ENCODE results near the gene EMX2. TPM values are rescaled to one million over a fixed set of nuclear protein-coding genes. Genes with fewer than 3 reads are reported as not detected.

The EMX2 gene
- total and polyA plus RNA-seq, 2 experiments from 2014 or later = not detected

DNA sequence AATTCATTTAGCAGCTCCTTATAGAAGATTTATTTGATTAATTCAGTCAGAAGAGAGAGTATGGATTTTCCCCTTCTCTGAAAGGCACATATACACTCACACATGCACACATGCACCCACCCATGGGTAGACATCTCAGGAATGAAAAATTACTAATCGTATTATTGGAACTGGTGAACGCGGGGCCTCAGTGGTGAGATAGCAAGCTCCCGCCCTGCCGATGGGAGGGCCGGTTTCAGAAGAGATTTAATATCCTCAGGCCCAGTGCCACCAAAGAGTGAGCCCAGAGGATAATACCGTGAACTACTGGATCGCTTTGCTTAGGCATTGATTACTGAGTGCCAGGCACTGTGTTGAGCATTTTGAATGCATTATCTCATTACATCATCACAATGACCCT lies 38.0 kb upstream of the EMX2 start:
- Mint-ChIP-seq H3K27ac (no peak overlapping the region), H3K36me3 (ENCODE audit: low read depth) (no peaks in the 10 kb centered on the region), H3K4me3 (no peak overlapping the region), H3K27me3 (ENCODE audit: insufficient read depth, low read depth, poor library complexity) (peaks cover 2% of the 10 kb centered on the region), H3K4me1 (peaks cover 7% of the 10 kb centered on the region), H3K9me3 (no peaks in the 10 kb centered on the region)
- H3K4me1 ChIP-seq (ENCODE audit: insufficient read depth) = no peaks in the 10 kb centered on the region
- ATAC-seq (no peak), DNase-seq (ENCODE audit: low spot score) (no peak)
- no peak overlapping the region for H3K4me2 ChIP-seq
- TF ChIP-seq, protein P1, sequence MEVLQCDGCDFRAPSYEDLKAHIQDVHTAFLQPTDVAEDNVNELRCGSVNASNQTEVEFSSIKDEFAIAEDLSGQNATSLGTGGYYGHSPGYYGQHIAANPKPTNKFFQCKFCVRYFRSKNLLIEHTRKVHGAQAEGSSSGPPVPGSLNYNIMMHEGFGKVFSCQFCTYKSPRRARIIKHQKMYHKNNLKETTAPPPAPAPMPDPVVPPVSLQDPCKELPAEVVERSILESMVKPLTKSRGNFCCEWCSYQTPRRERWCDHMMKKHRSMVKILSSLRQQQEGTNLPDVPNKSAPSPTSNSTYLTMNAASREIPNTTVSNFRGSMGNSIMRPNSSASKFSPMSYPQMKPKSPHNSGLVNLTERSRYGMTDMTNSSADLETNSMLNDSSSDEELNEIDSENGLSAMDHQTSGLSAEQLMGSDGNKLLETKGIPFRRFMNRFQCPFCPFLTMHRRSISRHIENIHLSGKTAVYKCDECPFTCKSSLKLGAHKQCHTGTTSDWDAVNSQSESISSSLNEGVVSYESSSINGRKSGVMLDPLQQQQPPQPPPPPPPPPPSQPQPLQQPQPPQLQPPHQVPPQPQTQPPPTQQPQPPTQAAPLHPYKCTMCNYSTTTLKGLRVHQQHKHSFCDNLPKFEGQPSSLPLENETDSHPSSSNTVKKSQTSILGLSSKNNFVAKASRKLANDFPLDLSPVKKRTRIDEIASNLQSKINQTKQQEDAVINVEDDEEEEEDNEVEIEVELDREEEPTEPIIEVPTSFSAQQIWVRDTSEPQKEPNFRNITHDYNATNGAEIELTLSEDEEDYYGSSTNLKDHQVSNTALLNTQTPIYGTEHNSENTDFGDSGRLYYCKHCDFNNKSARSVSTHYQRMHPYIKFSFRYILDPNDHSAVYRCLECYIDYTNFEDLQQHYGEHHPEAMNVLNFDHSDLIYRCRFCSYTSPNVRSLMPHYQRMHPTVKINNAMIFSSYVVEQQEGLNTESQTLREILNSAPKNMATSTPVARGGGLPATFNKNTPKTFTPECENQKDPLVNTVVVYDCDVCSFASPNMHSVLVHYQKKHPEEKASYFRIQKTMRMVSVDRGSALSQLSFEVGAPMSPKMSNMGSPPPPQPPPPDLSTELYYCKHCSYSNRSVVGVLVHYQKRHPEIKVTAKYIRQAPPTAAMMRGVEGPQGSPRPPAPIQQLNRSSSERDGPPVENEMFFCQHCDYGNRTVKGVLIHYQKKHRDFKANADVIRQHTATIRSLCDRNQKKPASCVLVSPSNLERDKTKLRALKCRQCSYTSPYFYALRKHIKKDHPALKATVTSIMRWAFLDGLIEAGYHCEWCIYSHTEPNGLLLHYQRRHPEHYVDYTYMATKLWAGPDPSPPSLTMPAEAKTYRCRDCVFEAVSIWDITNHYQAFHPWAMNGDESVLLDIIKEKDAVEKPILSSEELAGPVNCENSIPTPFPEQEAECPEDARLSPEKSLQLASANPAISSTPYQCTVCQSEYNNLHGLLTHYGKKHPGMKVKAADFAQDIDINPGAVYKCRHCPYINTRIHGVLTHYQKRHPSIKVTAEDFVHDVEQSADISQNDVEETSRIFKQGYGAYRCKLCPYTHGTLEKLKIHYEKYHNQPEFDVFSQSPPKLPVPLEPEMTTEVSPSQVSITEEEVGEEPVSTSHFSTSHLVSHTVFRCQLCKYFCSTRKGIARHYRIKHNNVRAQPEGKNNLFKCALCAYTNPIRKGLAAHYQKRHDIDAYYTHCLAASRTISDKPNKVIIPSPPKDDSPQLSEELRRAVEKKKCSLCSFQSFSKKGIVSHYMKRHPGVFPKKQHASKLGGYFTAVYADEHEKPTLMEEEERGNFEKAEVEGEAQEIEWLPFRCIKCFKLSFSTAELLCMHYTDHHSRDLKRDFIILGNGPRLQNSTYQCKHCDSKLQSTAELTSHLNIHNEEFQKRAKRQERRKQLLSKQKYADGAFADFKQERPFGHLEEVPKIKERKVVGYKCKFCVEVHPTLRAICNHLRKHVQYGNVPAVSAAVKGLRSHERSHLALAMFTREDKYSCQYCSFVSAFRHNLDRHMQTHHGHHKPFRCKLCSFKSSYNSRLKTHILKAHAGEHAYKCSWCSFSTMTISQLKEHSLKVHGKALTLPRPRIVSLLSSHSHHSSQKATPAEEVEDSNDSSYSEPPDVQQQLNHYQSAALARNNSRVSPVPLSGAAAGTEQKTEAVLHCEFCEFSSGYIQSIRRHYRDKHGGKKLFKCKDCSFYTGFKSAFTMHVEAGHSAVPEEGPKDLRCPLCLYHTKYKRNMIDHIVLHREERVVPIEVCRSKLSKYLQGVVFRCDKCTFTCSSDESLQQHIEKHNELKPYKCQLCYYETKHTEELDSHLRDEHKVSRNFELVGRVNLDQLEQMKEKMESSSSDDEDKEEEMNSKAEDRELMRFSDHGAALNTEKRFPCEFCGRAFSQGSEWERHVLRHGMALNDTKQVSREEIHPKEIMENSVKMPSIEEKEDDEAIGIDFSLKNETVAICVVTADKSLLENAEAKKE (CRISPR knock-in tag; IDR thresholded peaks at IDR 0.05) = no peak
- TF ChIP-seq POLR2AphosphoS5 (IDR thresholded peaks at IDR 0.05; ENCODE audit: low read depth) (no peak), ZNF114 (CRISPR knock-in tag; IDR thresholded peaks at IDR 0.05) (no peak), STAT1 (IDR thresholded peaks at IDR 0.05; ENCODE audit: unreplicated experiment) (no peak), CREB1 (CRISPR knock-in tag; IDR thresholded peaks at IDR 0.05; ENCODE audit: low read depth) (no peak), NANOG (IDR thresholded peaks at IDR 0.05; ENCODE audit: borderline replicate concordance) (no peak), EZH2 (IDR thresholded peaks at IDR 0.05; ENCODE audit: low read depth, unreplicated experiment) (no peak), JUNB (IDR thresholded peaks at IDR 0.05; ENCODE audit: unreplicated experiment) (no peak), ZNF331 (CRISPR knock-in tag; IDR thresholded peaks at IDR 0.05; ENCODE audit: low read depth) (no peak)
- TF ChIP-seq, protein P2, sequence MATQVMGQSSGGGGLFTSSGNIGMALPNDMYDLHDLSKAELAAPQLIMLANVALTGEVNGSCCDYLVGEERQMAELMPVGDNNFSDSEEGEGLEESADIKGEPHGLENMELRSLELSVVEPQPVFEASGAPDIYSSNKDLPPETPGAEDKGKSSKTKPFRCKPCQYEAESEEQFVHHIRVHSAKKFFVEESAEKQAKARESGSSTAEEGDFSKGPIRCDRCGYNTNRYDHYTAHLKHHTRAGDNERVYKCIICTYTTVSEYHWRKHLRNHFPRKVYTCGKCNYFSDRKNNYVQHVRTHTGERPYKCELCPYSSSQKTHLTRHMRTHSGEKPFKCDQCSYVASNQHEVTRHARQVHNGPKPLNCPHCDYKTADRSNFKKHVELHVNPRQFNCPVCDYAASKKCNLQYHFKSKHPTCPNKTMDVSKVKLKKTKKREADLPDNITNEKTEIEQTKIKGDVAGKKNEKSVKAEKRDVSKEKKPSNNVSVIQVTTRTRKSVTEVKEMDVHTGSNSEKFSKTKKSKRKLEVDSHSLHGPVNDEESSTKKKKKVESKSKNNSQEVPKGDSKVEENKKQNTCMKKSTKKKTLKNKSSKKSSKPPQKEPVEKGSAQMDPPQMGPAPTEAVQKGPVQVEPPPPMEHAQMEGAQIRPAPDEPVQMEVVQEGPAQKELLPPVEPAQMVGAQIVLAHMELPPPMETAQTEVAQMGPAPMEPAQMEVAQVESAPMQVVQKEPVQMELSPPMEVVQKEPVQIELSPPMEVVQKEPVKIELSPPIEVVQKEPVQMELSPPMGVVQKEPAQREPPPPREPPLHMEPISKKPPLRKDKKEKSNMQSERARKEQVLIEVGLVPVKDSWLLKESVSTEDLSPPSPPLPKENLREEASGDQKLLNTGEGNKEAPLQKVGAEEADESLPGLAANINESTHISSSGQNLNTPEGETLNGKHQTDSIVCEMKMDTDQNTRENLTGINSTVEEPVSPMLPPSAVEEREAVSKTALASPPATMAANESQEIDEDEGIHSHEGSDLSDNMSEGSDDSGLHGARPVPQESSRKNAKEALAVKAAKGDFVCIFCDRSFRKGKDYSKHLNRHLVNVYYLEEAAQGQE (IDR thresholded peaks at IDR 0.05; ENCODE audit: unreplicated experiment) = no peak
- TF ChIP-seq, protein P3, sequence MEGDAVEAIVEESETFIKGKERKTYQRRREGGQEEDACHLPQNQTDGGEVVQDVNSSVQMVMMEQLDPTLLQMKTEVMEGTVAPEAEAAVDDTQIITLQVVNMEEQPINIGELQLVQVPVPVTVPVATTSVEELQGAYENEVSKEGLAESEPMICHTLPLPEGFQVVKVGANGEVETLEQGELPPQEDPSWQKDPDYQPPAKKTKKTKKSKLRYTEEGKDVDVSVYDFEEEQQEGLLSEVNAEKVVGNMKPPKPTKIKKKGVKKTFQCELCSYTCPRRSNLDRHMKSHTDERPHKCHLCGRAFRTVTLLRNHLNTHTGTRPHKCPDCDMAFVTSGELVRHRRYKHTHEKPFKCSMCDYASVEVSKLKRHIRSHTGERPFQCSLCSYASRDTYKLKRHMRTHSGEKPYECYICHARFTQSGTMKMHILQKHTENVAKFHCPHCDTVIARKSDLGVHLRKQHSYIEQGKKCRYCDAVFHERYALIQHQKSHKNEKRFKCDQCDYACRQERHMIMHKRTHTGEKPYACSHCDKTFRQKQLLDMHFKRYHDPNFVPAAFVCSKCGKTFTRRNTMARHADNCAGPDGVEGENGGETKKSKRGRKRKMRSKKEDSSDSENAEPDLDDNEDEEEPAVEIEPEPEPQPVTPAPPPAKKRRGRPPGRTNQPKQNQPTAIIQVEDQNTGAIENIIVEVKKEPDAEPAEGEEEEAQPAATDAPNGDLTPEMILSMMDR (conservative IDR thresholded peaks at IDR 0.05; ENCODE audit: low read depth in 2 of 2) = no peak
- TF ChIP-seq, protein P4, sequence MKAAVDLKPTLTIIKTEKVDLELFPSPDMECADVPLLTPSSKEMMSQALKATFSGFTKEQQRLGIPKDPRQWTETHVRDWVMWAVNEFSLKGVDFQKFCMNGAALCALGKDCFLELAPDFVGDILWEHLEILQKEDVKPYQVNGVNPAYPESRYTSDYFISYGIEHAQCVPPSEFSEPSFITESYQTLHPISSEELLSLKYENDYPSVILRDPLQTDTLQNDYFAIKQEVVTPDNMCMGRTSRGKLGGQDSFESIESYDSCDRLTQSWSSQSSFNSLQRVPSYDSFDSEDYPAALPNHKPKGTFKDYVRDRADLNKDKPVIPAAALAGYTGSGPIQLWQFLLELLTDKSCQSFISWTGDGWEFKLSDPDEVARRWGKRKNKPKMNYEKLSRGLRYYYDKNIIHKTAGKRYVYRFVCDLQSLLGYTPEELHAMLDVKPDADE (IDR thresholded peaks at IDR 0.05) = no peak
- H3F3A ChIP-seq (replicated peaks; ENCODE audit: low read depth) = no peaks in the 10 kb centered on the region
- no peaks in the 10 kb centered on the region for H3K36me3 ChIP-seq (ENCODE audit: insufficient read depth)
- H3K9me2 ChIP-seq (ENCODE audit: insufficient read depth) = peaks cover 5% of the 10 kb centered on the region; the same call in 1 of the 2 replicates
- H3K27ac ChIP-seq (ENCODE audit: low read depth) = no peak overlapping the region
- no peaks in the 10 kb centered on the region for H3K79me2 ChIP-seq (replicated peaks; ENCODE audit: insufficient read depth)
- no peaks in the 10 kb centered on the region for H4K20me1 ChIP-seq (replicated peaks; ENCODE audit: insufficient read depth)
- no peak overlapping the region for H2AFZ ChIP-seq
- H3K4me3 ChIP-seq = no peak overlapping the region
- H3K27me3 ChIP-seq (ENCODE audit: insufficient read depth) = no peaks in the 10 kb centered on the region
